IMR-90 (cell line): ENCODE results near the gene FARP1. TPM values are rescaled to one million over a fixed set of nuclear protein-coding genes. Genes with fewer than 3 reads are reported as not detected.

ENCODE experiments used
- ATAC-seq: fragments of 200-7000 bp; cut with Tn5 transposase; 2 replicates; pipeline ENCODE4 v1.9.1; 2020; ENCODE audit warnings: low read depth, mild to moderate bottlenecking, moderate library complexity
- BruUV-seq: library from RNA; stranded (reverse); fragments of 400-500 nt; replicated peaks from 2 replicates; lab custom pipeline; 2021; lab: Mats Ljungman, UMichigan
- CTCF ChIA-PET: fragments of 300-600 bp; formaldehyde crosslinking; extraction: SDS; loops from one replicate; lab custom pipeline; 2021; ENCODE audit warnings: antibody characterized with exemption; lab: Yijun Ruan, JAX
- POLR2A ChIA-PET: fragments of 300-600 bp; sonication (Branson Sonifier 250); formaldehyde crosslinking; loops from one replicate; lab custom pipeline; 2022; ENCODE audit warnings: antibody characterized with exemption; ENCODE audit not compliant: unreplicated experiment; lab: Charles Lee
- DNase-seq: peaks from one replicate; pipeline ENCODE4 v3.0.0; 2013
- H2AFZ ChIP-seq: replicated peaks from 2 replicates; pipeline ENCODE3; 2013; ENCODE audit warnings: low read length, mild to moderate bottlenecking; ENCODE audit not compliant: poor library complexity
- H2AK5ac ChIP-seq: 2 replicates; pipeline ENCODE4 v1.6.1; 2013; ENCODE audit warnings: low read depth, low read length, inconsistent platforms
- H2AK9ac ChIP-seq: replicated peaks from 2 replicates; pipeline ENCODE3; 2013; ENCODE audit warnings: mild to moderate bottlenecking, low read depth, low read length, moderate library complexity; ENCODE audit not compliant: poor library complexity
- H2BK120ac ChIP-seq: 2 replicates; pipeline ENCODE4 v1.6.1; 2013; ENCODE audit warnings: low read depth, low read length, inconsistent platforms
- H2BK15ac ChIP-seq: 3 replicates; pipeline ENCODE4 v1.6.1; 2013; ENCODE audit warnings: low read depth, low read length, inconsistent platforms
- H2BK20ac ChIP-seq: 2 replicates; pipeline ENCODE4 v1.6.1; 2013; ENCODE audit warnings: low read depth, mild to moderate bottlenecking, inconsistent platforms, low read length, moderate library complexity
- H2BK5ac ChIP-seq: 2 replicates; pipeline ENCODE4 v1.6.1; 2013; ENCODE audit warnings: mild to moderate bottlenecking, low read depth, low read length, inconsistent platforms; ENCODE audit not compliant: poor library complexity, severe bottlenecking
- H3K14ac ChIP-seq: replicated peaks from 2 replicates; pipeline ENCODE4 v1.6.1; 2013; ENCODE audit warnings: low read depth, low read length, inconsistent platforms
- H3K18ac ChIP-seq: 2 replicates; pipeline ENCODE4 v1.6.1; 2013; ENCODE audit warnings: low read depth, low read length, control low read depth
- H3K23ac ChIP-seq: 2 replicates; pipeline ENCODE4 v1.6.1; 2013; ENCODE audit warnings: low read depth, low read length, inconsistent platforms
- H3K27ac ChIP-seq: 2 replicates; pipeline ENCODE4 v1.5.1; 2013; ENCODE audit warnings: mild to moderate bottlenecking, control low read depth, low read length; ENCODE audit not compliant: insufficient read depth
- H3K27me3 ChIP-seq: 2 replicates; pipeline ENCODE4 v1.6.1; 2013; ENCODE audit warnings: low read length; ENCODE audit not compliant: control insufficient read depth, insufficient read depth
- H3K36me3 ChIP-seq: 2 replicates; pipeline ENCODE4 v1.6.1; 2013; ENCODE audit warnings: low read length, mixed read lengths; ENCODE audit not compliant: control insufficient read depth, insufficient read depth
- H3K4ac ChIP-seq: 2 replicates; pipeline ENCODE4 v1.6.1; 2013; ENCODE audit warnings: low read depth, low read length, inconsistent platforms
- H3K4me1 ChIP-seq: 2 replicates; pipeline ENCODE4 v1.6.1; 2013; ENCODE audit warnings: low read length, mixed read lengths; ENCODE audit not compliant: control insufficient read depth, insufficient read depth
- H3K4me2 ChIP-seq: 2 replicates; pipeline ENCODE4 v1.6.1; 2013; ENCODE audit warnings: low read depth, mild to moderate bottlenecking, control low read depth, low read length, moderate library complexity
- H3K4me3 ChIP-seq: 2 replicates; pipeline ENCODE4 v1.5.1; 2013; ENCODE audit warnings: low read depth, mild to moderate bottlenecking, control low read depth, low read length, moderate library complexity; ENCODE audit not compliant: insufficient read depth
- H3K56ac ChIP-seq: 2 replicates; pipeline ENCODE4 v1.6.1; 2013; ENCODE audit warnings: low read length, inconsistent platforms; ENCODE audit not compliant: insufficient read depth; ENCODE audit errors: extremely low read depth
- H3K79me1 ChIP-seq, 2 experiments: 2 replicates each; pipeline ENCODE4 v1.6.1; 2013; ENCODE audit warnings: low read length in 2 of 2, inconsistent platforms in 1 of 2, low read depth in 1 of 2
- H3K9ac ChIP-seq: 2 replicates; pipeline ENCODE4 v1.6.1; 2013; ENCODE audit warnings: low read depth, low read length, control low read depth
- H3K9me1 ChIP-seq: 2 replicates; pipeline ENCODE4 v1.6.1; 2013; ENCODE audit warnings: low read length, inconsistent platforms; ENCODE audit not compliant: insufficient read depth
- H3K9me3 ChIP-seq: 2 replicates; pipeline ENCODE4 v1.6.1; 2013; ENCODE audit warnings: low read length; ENCODE audit not compliant: control insufficient read depth, insufficient read depth
- H4K20me1 ChIP-seq: 2 replicates; pipeline ENCODE4 v1.6.1; 2013; ENCODE audit warnings: low read length, inconsistent platforms; ENCODE audit not compliant: insufficient read depth
- H4K5ac ChIP-seq: 2 replicates; pipeline ENCODE4 v1.6.1; 2013; ENCODE audit warnings: mild to moderate bottlenecking, low read depth, low read length, control low read depth
- H4K8ac ChIP-seq, 2 experiments: 2 replicates each; pipeline ENCODE4 v1.6.1; 2013; ENCODE audit warnings: low read depth in 2 of 2, low read length in 2 of 2, control low read depth in 1 of 2, inconsistent platforms in 1 of 2
- H4K91ac ChIP-seq: 2 replicates; pipeline ENCODE4 v1.6.1; 2013; ENCODE audit warnings: low read depth, low read length, inconsistent platforms; ENCODE audit not compliant: insufficient read depth
- CEBPB ChIP-seq: IDR thresholded peaks from 2 replicates; pipeline ENCODE4 v1.6.1; 2012; ENCODE audit warnings: low read depth, low read length, improper control_type of control experiment
- FOS ChIP-seq: fragments of 150-350 bp; IDR thresholded peaks from 2 replicates; pipeline ENCODE4 v1.6.1; 2016; ENCODE audit warnings: low read depth, low read length
- WGBS, 2 experiments: methylation state at CpG; one replicate each; pipeline versions ENCODE4 v1.1.5 to v1.1.7; 2013; ENCODE audit warnings: missing lambda C conversion rate in 2 of 2; ENCODE audit not compliant: insufficient read length in 1 of 2; ENCODE audit errors: extremely low coverage in 2 of 2; 5-methylcytosine and 5-hydroxymethylcytosine counted together
- dilution Hi-C: fragments of 300-500 bp; cut with HindIII; formaldehyde crosslinking; loops from one replicate; pipeline ENCODE4 v1.14.3; 2018; ENCODE audit warnings: low sequenced_read_pairs; ENCODE audit not compliant: unreplicated experiment
- in situ Hi-C: fragments of 300-500 bp; cut with MboI; formaldehyde crosslinking; loops from 3 replicates; pipeline ENCODE4 v1.14.3; 2019; ENCODE audit warnings: low sequenced_read_pairs, inconsistent platforms, mixed read lengths
- intact Hi-C: fragments of 100-400 bp; cut with micrococcal nuclease; formaldehyde crosslinking; loops from 2 replicates; pipeline ENCODE4 v1.10.0; 2022
- polyA plus RNA-seq, 3 experiments: library from polyadenylated mRNA; depleted of rRNA; stranded (reverse); fragments of >200 nt; gene quantifications; 2 replicates each; pipeline ENCODE4 v1.2.3, GENCODE V29; 2012; ENCODE audit warnings: low replicate concordance in 1 of 3
- total RNA-seq: library from RNA; depleted of rRNA; stranded (reverse); fragments of >200 nt; gene quantifications from 2 replicates; pipeline ENCODE4 v1.2.3, GENCODE V29; 2012

The FARP1 gene
- total and polyA plus RNA-seq, 2 of the 4 experiments (the other 2 are of a cell fraction) = 39.6 to 57.0 TPM

DNA sequence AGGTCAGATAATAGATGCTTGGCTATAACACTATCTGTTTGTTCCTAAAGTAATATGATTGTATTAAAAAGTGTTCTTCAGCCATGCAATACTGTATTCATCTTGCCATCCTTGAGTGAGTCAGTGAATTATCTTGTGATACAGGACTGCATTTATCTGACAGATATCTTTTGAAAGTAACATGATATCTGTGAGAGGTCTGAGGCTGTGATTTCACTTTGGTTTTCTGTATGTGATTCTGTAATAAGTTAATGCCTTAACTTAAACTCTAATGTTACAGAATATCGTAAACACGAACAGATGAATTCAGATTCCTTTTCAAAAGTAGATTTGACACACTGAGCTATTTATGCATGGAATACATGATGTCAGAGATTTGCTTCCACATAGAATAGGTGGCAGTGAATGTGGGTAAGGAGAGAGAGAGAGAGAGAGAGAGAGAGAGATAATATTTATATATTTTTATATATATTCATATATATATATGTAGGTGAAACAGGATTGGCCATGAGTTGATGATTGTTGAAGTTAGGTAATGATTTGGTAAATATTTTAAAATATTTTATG, 132.1 kb downstream of the FARP1 start:
- no peak overlapping the region for H4K91ac ChIP-seq
- peak overlapping the region; percentile 75; the same call in 1 of the 2 replicates for H3K27ac ChIP-seq
- peak overlapping the region; percentile 11; the same call in 1 of the 2 replicates for H2BK120ac ChIP-seq
- H3K9ac ChIP-seq = no peak overlapping the region
- no peak overlapping the region for H2BK15ac ChIP-seq
- no peaks in the 10 kb centered on the region for H3K9me3 ChIP-seq
- peaks cover 33% of the 10 kb centered on the region for H3K4me1 ChIP-seq
- H3K79me1 ChIP-seq = peaks cover 42 to 79% of the 10 kb centered on the region in 2 experiments
- H2AK5ac ChIP-seq = no peak overlapping the region
- H4K5ac ChIP-seq = no peak overlapping the region
- DNase-seq (peak; percentile 87), ATAC-seq (peak; percentile 40)
- ChIA-PET POLR2A (interaction anchor here (0.7 to 0.8 kb wide), 2 partner anchors 26 kb away, joined by 3 read pairs; no protein-coding TSS in a partner anchor), CTCF (no interaction called here)
- 0 out of 2 replicates have a peak overlapping the region, but pooled peaks have one; percentile 40 for H3K56ac ChIP-seq
- intact Hi-C loops = no loop called here
- H3K14ac ChIP-seq = no peak overlapping the region
- no peak overlapping the region for H2BK20ac ChIP-seq
- peak overlapping the region in 1 of 2 experiments; percentile 13; a peak in 1 of 4 replicates for H4K8ac ChIP-seq
- H3K4me3 ChIP-seq = no peak overlapping the region
- peaks cover 20% of the 10 kb centered on the region; the same call in 1 of the 2 replicates for H4K20me1 ChIP-seq
- H2BK5ac ChIP-seq = peak overlapping the region; percentile 42
- no peak overlapping the region for H2AFZ ChIP-seq
- in situ Hi-C loops = no loop called here
- peak overlapping the region; percentile 39; the same call in 1 of the 2 replicates for H3K23ac ChIP-seq
- 0 out of 2 replicates have a peak, but pooled peaks cover 1% of the 10 kb centered on the region for H3K36me3 ChIP-seq
- no peaks in the 10 kb centered on the region for H3K27me3 ChIP-seq
- H3K4ac ChIP-seq = 0 out of 2 replicates have a peak overlapping the region, but pooled peaks have one; percentile 37
- H3K9me1 ChIP-seq = peaks cover 28% of the 10 kb centered on the region
- no TSS peak for BruUV-seq
- no peak overlapping the region for H2AK9ac ChIP-seq
- no CpG with 5 or more reads among the region's 2 CpGs for WGBS, 2 experiments
- peak overlapping the region; percentile 28; the same call in 1 of the 2 replicates for H3K18ac ChIP-seq
- peak overlapping the region; percentile 86 for H3K4me2 ChIP-seq
- dilution Hi-C loops = no loop called here
- TF ChIP-seq FOS (no peak), CEBPB (peak; percentile 65)
